ENCODE measurements around the gene ELAVL1.
A peak's percentile ranks its signal among the peaks of the same experiment; 100 is the strongest.

Gene ELAVL1

GRCh38 chr19:7976461-7976860, 29.0 kb downstream of the ELAVL1 start:
- Histone ChIP-seq H3K56ac (ENCODE audit: low read length) (no peak overlapping the region), H2AK5ac (ENCODE audit: low read length) (no peak overlapping the region), H3K23ac (ENCODE audit: low read length) (no peak overlapping the region), H3K9ac (ENCODE audit: low read length) (no peak overlapping the region), H3K79me2 (ENCODE audit: control insufficient read depth, insufficient read depth, low read length) (peaks cover 2% of the 10 kb centered on the region), H3K27me3 (ENCODE audit: insufficient read depth, low read length, poor library complexity) (no peaks in the 10 kb centered on the region), H4K5ac (ENCODE audit: low read length) (no peak overlapping the region), H3K4me1 (ENCODE audit: control insufficient read depth, low read depth, low read length) (no peaks in the 10 kb centered on the region), H3K27ac (ENCODE audit: low read depth, low read length) (no peak overlapping the region), H3K4me2 (ENCODE audit: low read length) (no peak overlapping the region), H3K4ac (ENCODE audit: low read depth, low read length) (no peak overlapping the region), H2BK15ac (replicated peaks; ENCODE audit: low read depth) (no peak overlapping the region), H2BK5ac (ENCODE audit: low read length) (no peak overlapping the region), H3K36me3 (ENCODE audit: control insufficient read depth, insufficient read depth, low read length) (peaks cover 37% of the 10 kb centered on the region), H3K79me1 (ENCODE audit: low read length) (peaks cover 10% of the 10 kb centered on the region), H2BK120ac (ENCODE audit: low read depth, low read length) (no peak overlapping the region), H3K18ac (ENCODE audit: low read length) (no peak overlapping the region), H4K8ac (ENCODE audit: low read depth, low read length) (no peak overlapping the region), H3K4me3 (ENCODE audit: low read length) (no peak overlapping the region)
- WGBS (ENCODE audit: extremely low coverage, insufficient coverage, low lambda C conversion rate): no CpG with 5 or more reads among the region's 4 CpGs
- no peak for DNase-seq

GRCh38 chr19:7975037-7975436, 30.4 kb downstream of the ELAVL1 start:
- H3K79me1 ChIP-seq (ENCODE audit: low read length): peaks cover 8% of the 10 kb centered on the region
- H3K56ac ChIP-seq (ENCODE audit: low read length): no peak overlapping the region
- H3K27me3 ChIP-seq (ENCODE audit: insufficient read depth, low read length, poor library complexity): no peaks in the 10 kb centered on the region
- H2BK5ac ChIP-seq (ENCODE audit: low read length): no peak overlapping the region
- no peak overlapping the region for H4K8ac ChIP-seq (ENCODE audit: low read depth, low read length)
- no peak overlapping the region for H3K4me2 ChIP-seq (ENCODE audit: low read length)
- no peak overlapping the region for H3K4ac ChIP-seq (ENCODE audit: low read depth, low read length)
- no CpG with 5 or more reads among the region's 7 CpGs for WGBS (ENCODE audit: extremely low coverage, insufficient coverage, low lambda C conversion rate)
- no peak overlapping the region for H3K18ac ChIP-seq (ENCODE audit: low read length)
- peaks cover 2% of the 10 kb centered on the region for H3K79me2 ChIP-seq (ENCODE audit: control insufficient read depth, insufficient read depth, low read length)
- H3K4me3 ChIP-seq (ENCODE audit: low read length): no peak overlapping the region
- no peak for DNase-seq
- H3K4me1 ChIP-seq (ENCODE audit: control insufficient read depth, low read depth, low read length): no peaks in the 10 kb centered on the region
- H2BK15ac ChIP-seq (replicated peaks; ENCODE audit: low read depth): no peak overlapping the region
- H4K5ac ChIP-seq (ENCODE audit: low read length): no peak overlapping the region
- H3K36me3 ChIP-seq (ENCODE audit: control insufficient read depth, insufficient read depth, low read length): peaks cover 32% of the 10 kb centered on the region
- H2BK120ac ChIP-seq (ENCODE audit: low read depth, low read length): no peak overlapping the region
- no peak overlapping the region for H3K9ac ChIP-seq (ENCODE audit: low read length)
- no peak overlapping the region for H2AK5ac ChIP-seq (ENCODE audit: low read length)
- H3K23ac ChIP-seq (ENCODE audit: low read length): no peak overlapping the region
- no peak overlapping the region for H3K27ac ChIP-seq (ENCODE audit: low read depth, low read length)

GRCh38 chr19:7973883-7974282, 31.6 kb downstream of the ELAVL1 start:
- peaks cover 2% of the 10 kb centered on the region for H3K79me2 ChIP-seq (ENCODE audit: control insufficient read depth, insufficient read depth, low read length)
- peaks cover 32% of the 10 kb centered on the region for H3K36me3 ChIP-seq (ENCODE audit: control insufficient read depth, insufficient read depth, low read length)
- no peak overlapping the region for H4K8ac ChIP-seq (ENCODE audit: low read depth, low read length)
- no peak overlapping the region for H3K4ac ChIP-seq (ENCODE audit: low read depth, low read length)
- no peak overlapping the region for H3K18ac ChIP-seq (ENCODE audit: low read length)
- H3K4me2 ChIP-seq (ENCODE audit: low read length): no peak overlapping the region
- no peak overlapping the region for H2BK120ac ChIP-seq (ENCODE audit: low read depth, low read length)
- H3K27me3 ChIP-seq (ENCODE audit: insufficient read depth, low read length, poor library complexity): no peaks in the 10 kb centered on the region
- no CpG with 5 or more reads among the region's 12 CpGs for WGBS (ENCODE audit: extremely low coverage, insufficient coverage, low lambda C conversion rate)
- no peak overlapping the region for H3K56ac ChIP-seq (ENCODE audit: low read length)
- H3K23ac ChIP-seq (ENCODE audit: low read length): no peak overlapping the region
- H2AK5ac ChIP-seq (ENCODE audit: low read length): no peak overlapping the region
- no peaks in the 10 kb centered on the region for H3K4me1 ChIP-seq (ENCODE audit: control insufficient read depth, low read depth, low read length)
- H4K5ac ChIP-seq (ENCODE audit: low read length): no peak overlapping the region
- no peak overlapping the region for H3K27ac ChIP-seq (ENCODE audit: low read depth, low read length)
- no peak overlapping the region for H3K4me3 ChIP-seq (ENCODE audit: low read length)
- no peak for DNase-seq
- H2BK5ac ChIP-seq (ENCODE audit: low read length): no peak overlapping the region
- no peak overlapping the region for H3K9ac ChIP-seq (ENCODE audit: low read length)
- peaks cover 10% of the 10 kb centered on the region for H3K79me1 ChIP-seq (ENCODE audit: low read length)
- H2BK15ac ChIP-seq (replicated peaks; ENCODE audit: low read depth): no peak overlapping the region

GRCh38 chr19:7971553-7972520, 33.6 kb downstream of the ELAVL1 start:
- H3K23ac ChIP-seq (ENCODE audit: low read length): no peak overlapping the region
- H3K36me3 ChIP-seq (ENCODE audit: control insufficient read depth, insufficient read depth, low read length): peaks cover 23% of the 10 kb centered on the region
- no CpG with 5 or more reads among the region's 35 CpGs for WGBS (ENCODE audit: extremely low coverage, insufficient coverage, low lambda C conversion rate)

GRCh38 chr19:7970716-7971448, 34.6 kb downstream of the ELAVL1 start:
- no peak overlapping the region for H3K9ac ChIP-seq (ENCODE audit: low read length)
- no peak overlapping the region for H3K18ac ChIP-seq (ENCODE audit: low read length)
- peak; percentile 83 for DNase-seq
- H3K4me2 ChIP-seq (ENCODE audit: low read length): no peak overlapping the region
- no peak overlapping the region for H2BK15ac ChIP-seq (replicated peaks; ENCODE audit: low read depth)
- H3K27ac ChIP-seq (ENCODE audit: low read depth, low read length): no peak overlapping the region
- WGBS (ENCODE audit: extremely low coverage, insufficient coverage, low lambda C conversion rate): no CpG with 5 or more reads among the region's 12 CpGs
- H3K4ac ChIP-seq (ENCODE audit: low read depth, low read length): no peak overlapping the region
- no peaks in the 10 kb centered on the region for H3K79me2 ChIP-seq (ENCODE audit: control insufficient read depth, insufficient read depth, low read length)
- H3K23ac ChIP-seq (ENCODE audit: low read length): no peak overlapping the region
- H3K36me3 ChIP-seq (ENCODE audit: control insufficient read depth, insufficient read depth, low read length): peaks cover 26% of the 10 kb centered on the region
- H2AK5ac ChIP-seq (ENCODE audit: low read length): no peak overlapping the region
- no peak overlapping the region for H4K5ac ChIP-seq (ENCODE audit: low read length)
- peaks cover 2% of the 10 kb centered on the region for H3K79me1 ChIP-seq (ENCODE audit: low read length)
- no peak overlapping the region for H3K56ac ChIP-seq (ENCODE audit: low read length)
- H2BK120ac ChIP-seq (ENCODE audit: low read depth, low read length): no peak overlapping the region
- no peak overlapping the region for H2BK5ac ChIP-seq (ENCODE audit: low read length)
- no peak overlapping the region for H3K4me3 ChIP-seq (ENCODE audit: low read length)
- H4K8ac ChIP-seq (ENCODE audit: low read depth, low read length): no peak overlapping the region
- no peaks in the 10 kb centered on the region for H3K27me3 ChIP-seq (ENCODE audit: insufficient read depth, low read length, poor library complexity)
- H3K4me1 ChIP-seq (ENCODE audit: control insufficient read depth, low read depth, low read length): no peaks in the 10 kb centered on the region

More at GRCh38 chr19:7971553-7972520, 33.6 kb downstream of the ELAVL1 start:
- Histone ChIP-seq H4K5ac (ENCODE audit: low read length) (no peak overlapping the region), H3K79me1 (ENCODE audit: low read length) (peaks cover 2% of the 10 kb centered on the region), H3K27me3 (ENCODE audit: insufficient read depth, low read length, poor library complexity) (no peaks in the 10 kb centered on the region), H3K4me1 (ENCODE audit: control insufficient read depth, low read depth, low read length) (no peaks in the 10 kb centered on the region), H2AK5ac (ENCODE audit: low read length) (no peak overlapping the region), H3K27ac (ENCODE audit: low read depth, low read length) (no peak overlapping the region), H2BK5ac (ENCODE audit: low read length) (no peak overlapping the region), H3K18ac (ENCODE audit: low read length) (no peak overlapping the region), H4K8ac (ENCODE audit: low read depth, low read length) (no peak overlapping the region), H3K56ac (ENCODE audit: low read length) (no peak overlapping the region), H3K9ac (ENCODE audit: low read length) (no peak overlapping the region), H3K4ac (ENCODE audit: low read depth, low read length) (no peak overlapping the region), H2BK120ac (ENCODE audit: low read depth, low read length) (no peak overlapping the region), H3K79me2 (ENCODE audit: control insufficient read depth, insufficient read depth, low read length) (no peaks in the 10 kb centered on the region), H3K4me2 (ENCODE audit: low read length) (no peak overlapping the region), H2BK15ac (replicated peaks; ENCODE audit: low read depth) (no peak overlapping the region), H3K4me3 (ENCODE audit: low read length) (no peak overlapping the region)
- DNase-seq: no peak

All from mesendoderm (in vitro differentiated cells).